Calu3 (cell line): ENCODE results near the gene CRYM. TPM values are rescaled to one million over a fixed set of nuclear protein-coding genes. Genes with fewer than 3 reads are reported as not detected.

Experiments
- BruUV-seq: library from RNA; stranded (reverse); fragments of 400-500 nt; replicated peaks from 2 replicates; lab custom pipeline; 2021; lab: Mats Ljungman, UMichigan
- CTCF ChIA-PET: fragments of 300-600 bp; sonication (Branson Sonifier 250); formaldehyde crosslinking; loops from one replicate; lab custom pipeline; 2022; ENCODE audit warnings: antibody characterized with exemption; lab: Charles Lee
- DNase-seq: peaks from one replicate; pipeline ENCODE4 v3.0.0; 2022
- H3K27ac Mint-ChIP-seq: one replicate; pipeline ENCODE4 v1.8.0; 2022; ENCODE audit warnings: mixed read lengths; ENCODE audit not compliant: unreplicated experiment
- H3K27me3 Mint-ChIP-seq: one replicate; pipeline ENCODE4 v1.8.0; 2022; ENCODE audit warnings: mixed read lengths; ENCODE audit not compliant: unreplicated experiment
- H3K36me3 Mint-ChIP-seq: one replicate; pipeline ENCODE4 v1.8.0; 2022; ENCODE audit warnings: mild to moderate bottlenecking, moderate library complexity, mixed read lengths; ENCODE audit not compliant: insufficient read depth, unreplicated experiment
- H3K4me1 Mint-ChIP-seq: one replicate; pipeline ENCODE4 v1.8.0; 2022; ENCODE audit warnings: mild to moderate bottlenecking, low read depth, mixed read lengths; ENCODE audit not compliant: unreplicated experiment
- H3K4me3 Mint-ChIP-seq: one replicate; pipeline ENCODE4 v1.8.0; 2022; ENCODE audit warnings: mild to moderate bottlenecking, low read depth, moderate library complexity, mixed read lengths; ENCODE audit not compliant: unreplicated experiment
- H3K9me3 Mint-ChIP-seq: one replicate; pipeline ENCODE4 v1.8.0; 2022; ENCODE audit warnings: low read depth, mixed read lengths; ENCODE audit not compliant: unreplicated experiment
- intact Hi-C: fragments of 100-400 bp; cut with micrococcal nuclease; formaldehyde crosslinking; loops from one replicate; pipeline ENCODE4 v1.10.0; 2022; ENCODE audit not compliant: unreplicated experiment
- total RNA-seq: library from RNA; stranded (reverse); gene quantifications from 2 replicates; pipeline ENCODE4 v1.2.3, GENCODE V29; 2022
- TF ChIP-seq, protein P1 (sequence below): fragments of 200-600 bp; IDR thresholded peaks from one replicate; pipeline ENCODE4 v1.8.0; 2022; ENCODE audit warnings: antibody characterized with exemption; ENCODE audit not compliant: unreplicated experiment

Gene CRYM
- total RNA-seq, 1 experiment from 2014 or later: 4.1 TPM

GRCh38 chr16:21244518-21245215 is 33.4 kb downstream of the CRYM start:
- no peak overlapping the region for H3K4me3 Mint-ChIP-seq
- H3K36me3 Mint-ChIP-seq: no peaks in the 10 kb centered on the region
- no peaks in the 10 kb centered on the region for H3K9me3 Mint-ChIP-seq
- intact Hi-C loops: no loop called here
- no TSS peak for BruUV-seq
- DNase-seq: no peak
- no peaks in the 10 kb centered on the region for H3K27me3 Mint-ChIP-seq
- CTCF ChIA-PET: no interaction called here
- H3K4me1 Mint-ChIP-seq: peaks cover 15% of the 10 kb centered on the region
- no peak overlapping the region for H3K27ac Mint-ChIP-seq
- TF ChIP-seq, protein P1, sequence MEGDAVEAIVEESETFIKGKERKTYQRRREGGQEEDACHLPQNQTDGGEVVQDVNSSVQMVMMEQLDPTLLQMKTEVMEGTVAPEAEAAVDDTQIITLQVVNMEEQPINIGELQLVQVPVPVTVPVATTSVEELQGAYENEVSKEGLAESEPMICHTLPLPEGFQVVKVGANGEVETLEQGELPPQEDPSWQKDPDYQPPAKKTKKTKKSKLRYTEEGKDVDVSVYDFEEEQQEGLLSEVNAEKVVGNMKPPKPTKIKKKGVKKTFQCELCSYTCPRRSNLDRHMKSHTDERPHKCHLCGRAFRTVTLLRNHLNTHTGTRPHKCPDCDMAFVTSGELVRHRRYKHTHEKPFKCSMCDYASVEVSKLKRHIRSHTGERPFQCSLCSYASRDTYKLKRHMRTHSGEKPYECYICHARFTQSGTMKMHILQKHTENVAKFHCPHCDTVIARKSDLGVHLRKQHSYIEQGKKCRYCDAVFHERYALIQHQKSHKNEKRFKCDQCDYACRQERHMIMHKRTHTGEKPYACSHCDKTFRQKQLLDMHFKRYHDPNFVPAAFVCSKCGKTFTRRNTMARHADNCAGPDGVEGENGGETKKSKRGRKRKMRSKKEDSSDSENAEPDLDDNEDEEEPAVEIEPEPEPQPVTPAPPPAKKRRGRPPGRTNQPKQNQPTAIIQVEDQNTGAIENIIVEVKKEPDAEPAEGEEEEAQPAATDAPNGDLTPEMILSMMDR: no peak

DNA sequence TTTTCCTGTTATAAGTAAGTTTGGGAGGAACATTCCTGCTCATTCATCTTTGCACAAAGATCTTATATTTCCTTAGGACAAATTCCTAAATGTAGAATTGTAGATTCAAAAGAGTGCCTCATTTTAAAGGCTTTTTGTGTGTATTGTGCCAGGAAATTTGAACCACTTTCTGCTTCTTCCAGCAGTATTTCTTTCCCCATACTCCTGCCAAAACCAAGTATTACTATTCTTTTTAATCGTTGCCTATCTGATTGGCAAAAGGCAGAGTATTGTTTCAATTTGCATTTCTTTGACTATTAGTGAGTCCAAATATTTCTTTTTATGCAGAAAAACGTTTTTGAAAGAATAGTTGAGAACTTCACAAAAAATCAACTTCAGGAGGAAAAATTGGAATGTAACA is 35.3 kb downstream of the CRYM start:
- DNase-seq: no peak
- no peak overlapping the region for H3K4me3 Mint-ChIP-seq
- H3K27ac Mint-ChIP-seq: no peak overlapping the region
- H3K27me3 Mint-ChIP-seq: no peaks in the 10 kb centered on the region
- no TSS peak for BruUV-seq
- TF ChIP-seq, protein P1: no peak
- no peaks in the 10 kb centered on the region for H3K36me3 Mint-ChIP-seq
- no peaks in the 10 kb centered on the region for H3K9me3 Mint-ChIP-seq
- CTCF ChIA-PET: no interaction called here
- intact Hi-C loops: no loop called here
- H3K4me1 Mint-ChIP-seq: peaks cover 15% of the 10 kb centered on the region

GRCh38 chr16:21239646-21240045 is 38.4 kb downstream of the CRYM start:
- CTCF ChIA-PET: no interaction called here
- no peaks in the 10 kb centered on the region for H3K9me3 Mint-ChIP-seq

DNA sequence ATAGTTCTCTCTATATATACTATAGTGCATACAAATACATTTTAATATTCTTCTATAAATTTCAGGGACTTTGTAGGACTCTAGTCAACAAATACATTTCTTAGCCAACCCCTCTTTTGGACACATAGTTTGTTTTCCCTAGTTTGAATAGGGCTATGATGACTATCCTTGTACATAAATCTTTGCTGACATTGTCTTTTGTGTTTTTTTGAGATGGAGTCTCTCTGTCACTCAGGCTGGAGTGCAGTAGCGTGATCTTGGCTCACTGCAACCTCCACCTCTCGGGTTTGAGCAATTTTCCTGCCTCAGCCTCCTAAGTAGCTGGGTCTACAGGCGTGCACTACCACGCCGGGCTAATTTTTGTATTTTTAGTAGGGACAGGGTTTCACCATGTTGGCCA is 41.3 kb downstream of the CRYM start:
- Mint-ChIP-seq H3K9me3 (no peaks in the 10 kb centered on the region), H3K4me1 (peaks cover 29% of the 10 kb centered on the region), H3K27ac (no peak overlapping the region), H3K4me3 (no peak overlapping the region), H3K27me3 (no peaks in the 10 kb centered on the region), H3K36me3 (peaks cover 6% of the 10 kb centered on the region)
- intact Hi-C loops: no loop called here
- TF ChIP-seq, protein P1: no peak
- CTCF ChIA-PET: no interaction called here
- BruUV-seq: no TSS peak
- no peak for DNase-seq

More at GRCh38 chr16:21239646-21240045, 38.4 kb downstream of the CRYM start:
- Mint-ChIP-seq H3K4me1 (peaks cover 12% of the 10 kb centered on the region), H3K4me3 (no peak overlapping the region), H3K27me3 (no peaks in the 10 kb centered on the region), H3K27ac (no peak overlapping the region), H3K36me3 (no peaks in the 10 kb centered on the region)
- no peak for DNase-seq
- intact Hi-C loops: no loop called here
- TF ChIP-seq, protein P1: no peak
- BruUV-seq: no TSS peak
